Measurements from ENCODE around the gene CD83.

CD83 gene

DNA sequence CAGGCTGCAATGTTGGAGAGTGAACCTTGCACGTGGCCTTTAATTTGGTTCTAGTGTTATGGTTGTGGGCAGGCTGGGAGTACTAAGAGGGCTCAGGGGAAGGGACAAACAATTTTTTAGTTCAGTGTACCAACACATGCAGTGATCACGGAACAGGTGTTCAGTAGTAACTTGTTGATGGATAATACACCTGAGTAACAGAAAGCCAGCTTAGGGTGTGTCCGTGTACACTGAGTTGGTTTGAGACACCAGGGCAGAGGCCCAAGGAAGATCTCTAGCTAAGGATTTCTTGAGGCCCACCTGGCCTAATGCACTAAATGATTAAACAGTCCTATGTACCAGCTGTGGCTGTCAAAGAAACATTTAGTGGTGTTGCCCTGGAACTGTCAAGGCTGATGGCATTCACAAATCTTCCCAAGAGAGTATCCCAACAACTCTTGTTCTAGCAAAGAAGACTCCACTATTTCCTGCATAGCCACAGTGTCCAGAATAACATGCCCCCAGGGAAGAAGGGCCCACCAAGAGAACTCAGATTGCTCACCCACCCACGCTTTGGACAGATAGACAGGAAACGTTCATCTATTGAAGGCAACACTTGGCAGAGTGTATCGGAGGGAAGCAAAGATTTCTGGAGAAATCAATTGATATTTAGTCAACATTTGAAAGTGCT, 60.0 kb downstream of the CD83 start:
- TF ChIP-seq, protein P1, sequence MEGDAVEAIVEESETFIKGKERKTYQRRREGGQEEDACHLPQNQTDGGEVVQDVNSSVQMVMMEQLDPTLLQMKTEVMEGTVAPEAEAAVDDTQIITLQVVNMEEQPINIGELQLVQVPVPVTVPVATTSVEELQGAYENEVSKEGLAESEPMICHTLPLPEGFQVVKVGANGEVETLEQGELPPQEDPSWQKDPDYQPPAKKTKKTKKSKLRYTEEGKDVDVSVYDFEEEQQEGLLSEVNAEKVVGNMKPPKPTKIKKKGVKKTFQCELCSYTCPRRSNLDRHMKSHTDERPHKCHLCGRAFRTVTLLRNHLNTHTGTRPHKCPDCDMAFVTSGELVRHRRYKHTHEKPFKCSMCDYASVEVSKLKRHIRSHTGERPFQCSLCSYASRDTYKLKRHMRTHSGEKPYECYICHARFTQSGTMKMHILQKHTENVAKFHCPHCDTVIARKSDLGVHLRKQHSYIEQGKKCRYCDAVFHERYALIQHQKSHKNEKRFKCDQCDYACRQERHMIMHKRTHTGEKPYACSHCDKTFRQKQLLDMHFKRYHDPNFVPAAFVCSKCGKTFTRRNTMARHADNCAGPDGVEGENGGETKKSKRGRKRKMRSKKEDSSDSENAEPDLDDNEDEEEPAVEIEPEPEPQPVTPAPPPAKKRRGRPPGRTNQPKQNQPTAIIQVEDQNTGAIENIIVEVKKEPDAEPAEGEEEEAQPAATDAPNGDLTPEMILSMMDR (IDR thresholded peaks at IDR 0.05), result no peak
- H3K27ac ChIP-seq, result no peak overlapping the region

DNA sequence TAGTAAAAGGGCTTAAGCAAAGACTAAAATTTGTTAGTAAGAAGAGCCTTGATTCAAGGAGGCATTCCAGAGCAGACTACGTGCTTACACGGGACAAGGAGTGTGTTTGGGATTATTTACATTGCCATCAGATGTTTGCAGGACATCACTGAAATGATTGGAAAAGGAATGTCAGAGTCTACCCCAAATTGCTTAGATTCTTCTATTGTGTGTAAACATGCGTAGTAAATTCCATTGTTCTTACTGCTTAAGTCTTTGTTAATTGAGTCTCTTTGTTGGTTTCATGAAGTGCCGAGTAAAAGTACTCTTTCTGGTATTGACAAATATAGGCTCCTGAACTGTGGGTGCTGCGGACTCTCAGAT, 60.5 kb downstream of the CD83 start:
- H3K27ac ChIP-seq, result no peak overlapping the region
- no peak for TF ChIP-seq ZFX (IDR thresholded peaks at IDR 0.05; ENCODE audit: borderline replicate concordance)
- TF ChIP-seq, protein P1 (IDR thresholded peaks at IDR 0.05), result no peak

DNA sequence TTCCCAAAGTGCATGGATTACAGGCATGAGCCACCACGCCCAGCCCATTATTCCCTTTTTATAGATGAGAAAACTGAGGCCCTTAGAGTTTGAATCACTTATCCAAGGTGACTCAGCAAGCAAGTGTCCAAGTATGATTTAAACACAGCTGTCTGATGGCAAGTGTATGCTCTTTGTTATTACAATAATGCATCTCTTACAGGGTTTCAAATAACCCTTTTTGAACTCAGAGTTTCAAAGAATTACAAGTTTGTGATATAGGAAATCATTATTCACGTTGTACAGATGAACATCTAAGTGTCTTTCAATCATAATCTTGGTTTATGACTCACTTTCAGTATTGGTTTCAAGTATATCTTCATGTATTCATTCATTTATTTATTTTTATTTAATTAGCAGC, 63.0 kb downstream of the CD83 start:
- H3K27ac ChIP-seq, result no peak overlapping the region
- no peak for TF ChIP-seq ZFX (IDR thresholded peaks at IDR 0.05; ENCODE audit: borderline replicate concordance)
- TF ChIP-seq, protein P1 (IDR thresholded peaks at IDR 0.05), result no peak

GRCh38 chr6:14182916-14183315, 65.3 kb downstream of the CD83 start:
- TF ChIP-seq, protein P1 (IDR thresholded peaks at IDR 0.05), result no peak
- TF ChIP-seq ZFX (IDR thresholded peaks at IDR 0.05; ENCODE audit: borderline replicate concordance), result no peak
- H3K27ac ChIP-seq, result no peak overlapping the region

Data from 22Rv1 (cell line).